ENCODE results near the gene CADPS. TPM values are rescaled to one million over a fixed set of nuclear protein-coding genes. Genes with fewer than 3 reads are reported as not detected.

The CADPS gene
- polyA plus RNA-seq, 1 donor (not counting 4 experiments of a cell fraction or from before 2014, with no cell fraction given) = not detected

GRCh38 chr3:62446337-62446940 lies 428.8 kb downstream of the CADPS start:
- Histone ChIP-seq H3K4me3 (ENCODE audit: control insufficient read depth in 2 of 3, extremely low read depth in 1 of 3, insufficient read depth in 2 of 3, low read depth in 1 of 3, low read length in 3 of 3) (no peak overlapping the region), H3K27ac (ENCODE audit: control insufficient read depth, insufficient read depth, low read length) (no peak overlapping the region), H4K20me1 (ENCODE audit: control insufficient read depth, extremely low read depth, insufficient read depth, low read length) (no peaks in the 10 kb centered on the region), H3K4me1 (ENCODE audit: control insufficient read depth, extremely low read depth, insufficient read depth, low read length) (no peaks in the 10 kb centered on the region), H3K9me3 (ENCODE audit: control insufficient read depth, low read depth, low read length) (no peaks in the 10 kb centered on the region), H3K79me2 (ENCODE audit: control insufficient read depth, insufficient read depth, low read length) (no peaks in the 10 kb centered on the region), H3K4me2 (ENCODE audit: control insufficient read depth, extremely low read depth, insufficient read depth, low read depth, low read length) (no peak overlapping the region), H3K9me1 (ENCODE audit: control insufficient read depth, extremely low read depth, insufficient read depth, low read length) (no peaks in the 10 kb centered on the region), H3K9ac (ENCODE audit: control insufficient read depth, extremely low read depth, insufficient read depth, low read length) (no peak overlapping the region), H3K36me3 (ENCODE audit: control insufficient read depth in 2 of 2, extremely low read depth in 1 of 2, insufficient read depth in 2 of 2, low read length in 2 of 2) (no peaks in the 10 kb centered on the region), H3K27me3 (ENCODE audit: control insufficient read depth, extremely low read depth, insufficient read depth, low read length) (peaks cover 3% of the 10 kb centered on the region), H2AFZ (ENCODE audit: control insufficient read depth, low read length) (no peak overlapping the region)
- dilution Hi-C loops (cut with MboI; ENCODE audit: extremely low pct_ligation_motif_present, low sequenced_read_pairs) = no loop called here
- TF ChIP-seq EZH2 (IDR thresholded peaks at IDR 0.05; ENCODE audit: low read length) (no peak), CTCF (optimal IDR thresholded peaks at IDR 0.05 in 1 of 3, IDR thresholded peaks at IDR 0.05 in 1 of 3, conservative IDR thresholded peaks at IDR 0.05 in 1 of 3; ENCODE audit: extremely low read depth in 1 of 3, insufficient read depth in 2 of 3, low read length in 3 of 3) (no peak)
- DNase-seq (ENCODE audit: low read depth, low spot score) = no peak
- no peak for FAIRE-seq

GRCh38 chr3:62445275-62445674 lies 429.9 kb downstream of the CADPS start:
- H3K4me3 ChIP-seq (ENCODE audit: control insufficient read depth in 2 of 3, extremely low read depth in 1 of 3, insufficient read depth in 2 of 3, low read depth in 1 of 3, low read length in 3 of 3) = peak overlapping the region in 2 of 3 experiments; percentile 49 to 54
- no peaks in the 10 kb centered on the region for H3K9me3 ChIP-seq (ENCODE audit: control insufficient read depth, low read depth, low read length)
- FAIRE-seq = no peak
- no peak for TF ChIP-seq CTCF (optimal IDR thresholded peaks at IDR 0.05 in 1 of 3, IDR thresholded peaks at IDR 0.05 in 1 of 3, conservative IDR thresholded peaks at IDR 0.05 in 1 of 3; ENCODE audit: extremely low read depth in 1 of 3, insufficient read depth in 2 of 3, low read length in 3 of 3)
- no peak for TF ChIP-seq EZH2 (IDR thresholded peaks at IDR 0.05; ENCODE audit: low read length)
- H3K9me1 ChIP-seq (ENCODE audit: control insufficient read depth, extremely low read depth, insufficient read depth, low read length) = no peaks in the 10 kb centered on the region
- H3K27ac ChIP-seq (ENCODE audit: control insufficient read depth, insufficient read depth, low read length) = no peak overlapping the region
- no peaks in the 10 kb centered on the region for H3K36me3 ChIP-seq (ENCODE audit: control insufficient read depth in 2 of 2, extremely low read depth in 1 of 2, insufficient read depth in 2 of 2, low read length in 2 of 2)
- H3K9ac ChIP-seq (ENCODE audit: control insufficient read depth, extremely low read depth, insufficient read depth, low read length) = no peak overlapping the region
- H3K79me2 ChIP-seq (ENCODE audit: control insufficient read depth, insufficient read depth, low read length) = no peaks in the 10 kb centered on the region
- no peak for DNase-seq (ENCODE audit: low read depth, low spot score)
- peak overlapping the region; percentile 78 for H2AFZ ChIP-seq (ENCODE audit: control insufficient read depth, low read length)
- H3K4me1 ChIP-seq (ENCODE audit: control insufficient read depth, extremely low read depth, insufficient read depth, low read length) = no peaks in the 10 kb centered on the region
- no peaks in the 10 kb centered on the region for H4K20me1 ChIP-seq (ENCODE audit: control insufficient read depth, extremely low read depth, insufficient read depth, low read length)
- peak overlapping the region; percentile 71 for H3K4me2 ChIP-seq (ENCODE audit: control insufficient read depth, extremely low read depth, insufficient read depth, low read depth, low read length)
- peaks cover 7% of the 10 kb centered on the region for H3K27me3 ChIP-seq (ENCODE audit: control insufficient read depth, extremely low read depth, insufficient read depth, low read length)
- dilution Hi-C loops (cut with MboI; ENCODE audit: extremely low pct_ligation_motif_present, low sequenced_read_pairs) = no loop called here
